ENCODE measurements around the gene PXMP4.
"Not testable (repeated sequence)": the region's sequence is repeated elsewhere in the genome, so short reads cannot be mapped to it uniquely, and the experiment has no call there.

The PXMP4 gene

DNA sequence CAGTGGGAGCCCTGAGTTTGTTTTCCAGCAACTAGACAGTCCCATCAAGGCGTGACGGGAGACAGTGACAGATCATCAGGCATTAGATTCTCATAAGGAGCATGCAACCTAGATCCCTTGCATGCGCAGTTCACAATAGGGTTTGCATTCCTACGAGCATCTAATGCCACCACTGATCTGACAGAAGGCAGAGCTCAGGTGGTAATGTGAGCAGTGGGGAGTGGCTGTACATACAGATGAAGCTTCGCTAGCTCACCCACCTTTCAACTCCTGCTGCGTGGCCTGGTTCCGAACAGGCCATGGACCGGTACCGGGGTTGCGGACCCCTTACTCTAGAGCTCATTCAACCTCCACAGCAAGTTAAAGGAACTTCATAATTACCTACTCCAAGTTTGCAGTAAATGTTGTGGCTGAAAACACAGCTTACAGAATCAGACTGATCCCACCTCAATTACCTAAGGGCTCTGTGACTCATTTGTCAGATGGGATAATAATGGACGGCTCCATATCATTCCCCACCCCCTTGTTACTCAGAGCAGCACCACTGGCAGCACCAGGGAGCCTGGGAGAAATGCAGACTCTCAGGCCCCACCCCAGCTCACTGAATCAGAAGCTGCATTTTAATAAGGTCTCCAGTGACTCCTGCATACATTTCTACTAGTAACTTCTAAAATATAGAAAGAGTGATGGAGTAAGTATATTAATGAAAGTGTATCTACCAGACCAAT is 15.7 kb downstream of the PXMP4 start:
- no peak for DNase-seq (ENCODE audit: extremely low read depth in 1 of 2, low read depth in 1 of 2)

DNA sequence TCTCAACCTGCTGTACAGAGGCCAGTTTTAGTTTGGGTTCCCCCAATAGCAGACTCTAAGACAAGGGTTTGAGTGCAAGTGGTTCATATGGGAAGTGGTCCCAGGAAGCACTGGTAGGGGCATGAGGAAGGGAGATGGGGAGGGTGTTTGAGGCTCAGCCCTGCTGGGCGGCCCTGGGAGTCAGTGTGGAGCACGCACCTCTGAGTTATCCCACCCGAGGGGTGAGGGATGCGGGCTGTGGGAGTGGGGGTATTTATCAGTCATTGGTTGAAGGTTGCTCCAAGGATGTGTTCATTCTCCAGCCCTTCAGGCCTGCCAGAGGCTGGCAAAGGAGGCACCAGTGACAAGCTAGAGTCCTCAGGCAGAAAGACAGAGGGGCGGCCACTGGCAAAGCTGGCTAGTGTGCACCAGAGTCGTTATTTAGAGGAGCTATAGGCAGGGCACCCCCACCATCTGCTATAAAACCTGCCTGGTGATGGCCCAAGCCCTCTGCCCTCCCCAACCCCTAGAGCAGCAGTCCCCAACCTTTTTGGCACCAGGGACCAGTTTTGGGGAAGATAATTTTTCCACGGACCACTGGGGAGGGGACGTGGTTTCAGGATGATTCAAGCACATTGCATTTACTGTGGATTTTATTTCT is 16.5 kb downstream of the PXMP4 start:
- no peak for DNase-seq (ENCODE audit: extremely low read depth in 1 of 2, low read depth in 1 of 2)

DNA sequence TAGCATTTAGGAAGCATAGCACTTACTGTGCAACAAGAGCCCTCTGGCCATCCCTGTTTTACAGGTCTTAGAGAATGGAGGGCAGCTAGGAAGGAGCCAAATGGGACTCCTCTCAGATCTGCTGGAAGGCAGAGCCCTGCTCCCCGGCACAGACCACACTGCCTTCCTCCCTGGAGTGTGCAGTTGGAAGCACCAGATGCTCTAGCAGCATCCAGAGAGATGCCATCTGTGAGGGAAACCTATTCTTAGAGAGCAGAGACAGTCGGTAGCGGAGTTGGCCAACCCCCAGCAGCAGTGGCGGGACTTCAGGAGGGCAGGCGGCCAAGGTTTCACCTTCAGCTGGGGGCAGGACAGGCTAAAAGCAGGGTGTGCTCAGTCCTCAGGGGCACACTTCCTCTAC is 17.2 kb downstream of the PXMP4 start:
- DNase-seq (ENCODE audit: extremely low read depth in 1 of 2, low read depth in 1 of 2), result no peak

DNA sequence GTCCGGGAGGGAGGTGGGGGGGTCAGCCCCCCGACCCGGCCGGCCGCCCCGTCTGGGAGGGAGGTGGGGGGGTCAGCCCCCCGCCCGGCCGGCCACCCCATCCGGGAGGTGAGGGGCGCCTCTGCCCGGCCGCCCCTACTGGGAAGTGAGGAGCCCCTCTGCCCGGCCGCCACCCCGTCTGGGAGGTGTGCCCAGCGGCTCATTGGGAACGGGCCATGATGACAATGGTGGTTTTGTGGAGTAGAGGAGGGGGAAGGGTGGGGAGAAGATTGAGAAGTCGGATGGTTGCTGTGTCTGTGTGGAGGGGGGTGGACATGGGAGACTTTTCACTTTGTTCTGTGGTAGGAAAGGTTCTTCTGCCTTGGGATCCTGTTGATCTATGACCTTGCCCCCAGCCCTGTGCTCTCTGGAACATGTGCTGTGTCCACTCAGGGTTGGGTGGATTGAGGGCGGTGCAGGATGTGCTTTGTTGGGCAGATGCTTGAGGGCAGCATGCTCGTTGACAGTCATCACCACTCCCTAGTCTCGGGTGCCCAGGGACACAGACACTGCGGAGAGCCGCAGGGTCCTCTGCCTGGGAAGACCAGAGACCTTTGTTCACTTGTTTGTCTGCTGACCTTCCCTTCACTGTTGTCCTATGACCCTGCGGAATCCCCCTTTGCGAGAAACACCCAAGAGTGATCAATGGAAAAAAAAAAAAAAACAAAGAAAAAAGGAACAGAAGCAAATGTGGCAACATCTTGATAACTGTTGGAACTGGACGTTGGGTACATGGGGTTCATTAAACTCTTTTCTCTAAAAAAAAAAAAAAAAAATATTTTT is 18.3 kb downstream of the PXMP4 start:
- DNase-seq (ENCODE audit: extremely low read depth in 1 of 2, low read depth in 1 of 2), result no peak

DNA sequence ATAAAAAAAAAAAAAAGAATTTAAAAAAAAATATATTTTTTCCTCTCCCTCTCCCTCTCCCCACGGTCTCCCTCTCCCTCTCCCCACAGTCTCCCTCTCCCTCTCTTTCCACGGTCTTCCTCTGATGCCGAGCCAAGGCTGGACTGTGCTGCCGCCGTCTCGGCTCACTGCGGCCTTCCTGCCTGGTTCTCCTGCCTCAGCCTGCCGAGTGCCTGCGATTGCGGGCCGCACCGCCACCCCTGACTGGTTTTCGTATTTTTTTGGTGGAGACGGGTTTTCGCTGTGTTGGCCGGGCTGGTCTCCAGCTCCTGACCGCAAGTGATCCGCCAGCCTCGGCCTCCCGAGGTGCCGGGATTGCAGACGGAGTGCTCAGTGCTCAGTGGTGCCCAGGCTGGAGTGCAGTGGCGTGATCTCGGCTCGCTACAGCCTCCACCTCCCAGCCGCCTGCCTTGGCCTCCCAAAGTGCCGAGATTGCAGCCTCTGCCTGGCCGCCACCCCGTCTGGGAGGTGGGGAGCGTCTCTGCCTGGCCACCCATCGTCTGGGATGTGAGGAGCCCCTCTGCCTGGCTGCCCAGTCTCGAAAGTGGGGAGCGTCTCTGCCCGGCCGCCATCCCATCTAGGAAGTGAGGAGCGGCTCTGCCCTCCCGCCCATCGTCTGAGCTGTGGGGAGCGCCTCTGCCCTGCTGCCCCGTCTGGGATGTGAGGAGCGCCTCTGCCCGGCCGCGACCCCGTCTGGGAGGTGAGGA is 19.2 kb downstream of the PXMP4 start:
- not testable (repeated sequence) for DNase-seq (ENCODE audit: extremely low read depth in 1 of 2, low read depth in 1 of 2)

DNA sequence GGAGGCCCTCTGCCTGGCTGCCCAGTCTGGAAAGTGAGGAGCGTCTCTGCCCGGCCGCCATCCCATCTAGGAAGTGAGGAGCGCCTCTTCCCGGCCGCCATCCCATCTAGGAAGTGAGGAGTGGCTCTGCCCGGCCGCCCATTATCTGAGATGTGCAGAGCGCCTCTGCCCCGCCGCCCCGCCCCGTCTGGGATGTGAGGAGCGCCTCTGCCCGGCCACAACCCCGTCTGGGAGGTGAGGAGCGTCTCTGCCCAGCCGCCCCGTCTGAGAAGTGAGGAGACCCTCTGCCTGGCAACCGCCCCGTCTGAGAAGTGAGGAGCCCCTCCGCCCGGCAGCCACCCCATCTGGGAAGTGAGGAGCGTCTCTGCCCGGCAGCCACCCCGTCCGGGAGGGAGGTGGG is 21.1 kb downstream of the PXMP4 start:
- DNase-seq (ENCODE audit: extremely low read depth in 1 of 2, low read depth in 1 of 2), result not testable (repeated sequence)

DNA sequence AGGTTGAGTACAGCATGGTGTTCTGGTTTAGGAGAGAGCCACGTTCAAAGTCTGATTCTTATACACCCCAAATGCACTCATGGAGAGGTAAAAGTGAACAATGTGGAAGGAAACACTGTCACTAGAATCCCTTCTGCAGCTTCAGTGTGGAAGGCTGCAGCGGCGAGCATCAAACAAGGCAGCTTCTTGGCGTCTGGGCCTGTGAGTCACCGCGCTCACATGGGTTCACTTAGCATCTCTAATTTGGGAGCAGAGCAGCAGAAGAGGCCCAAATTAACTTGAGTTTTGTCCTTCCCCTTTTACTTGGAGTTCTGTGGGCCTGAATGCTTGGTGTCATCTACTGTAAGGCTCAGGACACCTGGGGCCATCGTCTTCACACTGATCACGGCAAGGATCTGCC is 23.0 kb downstream of the PXMP4 start:
- no peak for DNase-seq (ENCODE audit: extremely low read depth in 1 of 2, low read depth in 1 of 2)

DNA sequence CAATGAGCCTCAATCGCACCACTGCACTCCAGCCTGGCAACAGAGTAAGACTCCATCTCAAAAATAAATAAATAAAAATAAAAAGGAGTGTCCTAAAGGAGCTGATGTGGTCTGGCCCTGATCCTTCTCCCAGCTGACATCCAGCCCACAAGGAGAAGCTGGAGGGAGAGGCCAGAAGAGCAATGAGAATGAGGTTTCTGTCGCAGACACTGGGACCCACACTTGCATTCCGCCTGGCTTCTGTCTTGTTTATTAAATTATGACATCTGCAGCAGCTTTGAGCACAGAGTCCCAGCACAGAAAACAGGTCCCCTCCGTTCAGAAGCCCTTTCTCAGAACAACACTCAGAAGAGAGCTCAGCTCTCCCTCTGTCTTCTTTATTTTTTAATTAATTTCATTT is 23.7 kb downstream of the PXMP4 start:
- no peak for DNase-seq (ENCODE audit: extremely low read depth in 1 of 2, low read depth in 1 of 2)

DNA sequence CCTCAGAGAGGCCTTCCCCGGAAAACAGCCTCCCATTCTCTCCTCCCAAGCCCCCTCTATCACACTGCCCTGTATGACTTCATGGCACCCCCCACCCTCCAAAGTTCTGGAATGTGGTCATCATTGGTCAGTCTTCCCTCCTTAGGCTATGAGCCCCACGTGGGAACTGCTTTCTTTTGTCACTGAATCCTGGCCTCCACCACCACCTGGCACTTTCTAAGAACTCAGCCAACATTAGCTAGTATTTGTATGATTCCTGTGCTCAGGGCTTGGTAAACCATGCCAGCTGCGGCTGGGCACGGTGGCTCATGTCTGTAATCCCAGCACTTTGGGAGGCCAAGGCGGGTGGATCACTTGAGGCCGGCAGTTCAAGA is 25.5 kb downstream of the PXMP4 start:
- no peak for DNase-seq (ENCODE audit: extremely low read depth in 1 of 2, low read depth in 1 of 2)

DNA sequence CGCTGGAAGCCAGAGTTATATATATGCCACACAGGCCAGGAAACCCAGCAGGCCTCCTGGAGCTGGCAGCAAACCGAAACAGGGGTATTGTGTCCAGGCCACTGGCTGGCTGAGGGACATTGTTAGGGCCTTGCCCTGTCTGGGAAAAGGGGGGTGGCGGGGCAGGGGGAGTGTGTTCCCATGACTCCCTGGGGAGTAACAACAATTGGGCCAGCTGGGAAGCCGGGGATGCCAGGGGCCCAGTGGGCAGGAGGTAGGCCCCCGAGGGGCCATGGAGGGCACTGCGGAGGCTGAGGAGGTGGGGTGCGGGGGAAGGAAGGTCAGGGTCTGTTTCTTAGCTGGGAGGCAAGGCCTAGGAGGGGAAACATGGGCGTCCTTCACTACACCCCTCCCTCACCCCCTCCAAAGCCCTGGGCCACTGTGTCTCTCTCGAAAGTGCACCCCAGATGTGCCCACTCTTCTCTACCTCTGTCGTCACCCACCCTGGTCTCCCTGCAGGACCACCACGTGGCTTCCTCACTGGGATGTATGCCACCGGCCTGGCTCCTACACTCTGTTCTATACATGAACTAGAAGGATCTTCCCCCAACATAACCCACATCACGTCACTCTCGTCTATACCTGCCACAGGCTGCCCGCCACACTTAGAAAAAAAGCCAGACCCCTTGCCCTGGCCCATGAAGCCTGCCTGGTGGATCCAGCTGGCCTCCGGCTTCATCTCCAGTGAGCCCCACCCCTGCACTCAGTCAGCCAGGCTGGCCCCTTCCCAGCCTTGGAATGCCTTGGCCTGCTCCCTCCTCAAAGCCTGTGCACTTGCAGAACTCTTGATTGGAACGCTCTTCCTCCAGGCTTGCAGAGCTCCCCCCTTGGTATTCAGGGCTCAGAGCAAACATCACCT is 26.1 kb downstream of the PXMP4 start:
- no peak for DNase-seq (ENCODE audit: extremely low read depth in 1 of 2, low read depth in 1 of 2)

DNA sequence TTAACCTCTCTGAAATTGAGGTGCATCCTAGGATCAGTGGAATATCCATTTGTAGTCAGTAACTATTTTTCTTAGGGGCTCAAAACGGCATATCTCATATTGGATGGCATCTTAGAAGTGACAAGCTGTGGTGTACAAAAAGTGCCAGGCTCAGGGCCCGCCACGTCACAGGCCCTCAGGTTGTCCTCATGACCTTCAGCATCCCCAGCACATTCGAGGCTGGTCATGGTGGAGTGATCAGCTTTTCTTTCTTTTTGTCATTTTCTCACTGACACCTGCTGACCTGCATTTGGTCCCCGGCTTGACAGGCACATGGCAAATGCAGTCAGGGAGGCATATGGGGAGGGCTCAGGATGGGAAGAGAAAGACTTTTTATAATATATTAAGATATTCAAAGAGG is 26.8 kb downstream of the PXMP4 start:
- DNase-seq (ENCODE audit: extremely low read depth in 1 of 2, low read depth in 1 of 2), result no peak

DNA sequence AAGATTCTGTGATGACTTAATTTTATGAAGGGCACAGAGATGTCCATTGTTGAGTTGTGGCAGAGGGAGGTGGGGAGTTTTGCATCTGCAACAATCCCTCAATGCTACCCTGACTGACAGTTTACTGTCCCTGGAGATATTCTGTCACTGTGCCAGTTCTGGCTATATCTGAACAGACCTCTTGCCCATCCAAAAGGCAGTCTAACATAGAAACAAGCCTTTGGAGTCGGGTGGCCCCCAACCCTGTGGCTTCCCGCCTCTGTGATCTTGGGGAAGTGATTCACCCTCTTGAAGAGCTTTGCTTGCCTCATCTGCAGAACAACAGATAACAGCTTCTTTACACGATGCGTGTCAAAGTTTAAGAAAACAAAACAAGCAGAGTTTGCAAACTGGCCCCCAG is 30.1 kb downstream of the PXMP4 start:
- DNase-seq (ENCODE audit: extremely low read depth in 1 of 2, low read depth in 1 of 2), result peak; percentile 25 to 46

DNA sequence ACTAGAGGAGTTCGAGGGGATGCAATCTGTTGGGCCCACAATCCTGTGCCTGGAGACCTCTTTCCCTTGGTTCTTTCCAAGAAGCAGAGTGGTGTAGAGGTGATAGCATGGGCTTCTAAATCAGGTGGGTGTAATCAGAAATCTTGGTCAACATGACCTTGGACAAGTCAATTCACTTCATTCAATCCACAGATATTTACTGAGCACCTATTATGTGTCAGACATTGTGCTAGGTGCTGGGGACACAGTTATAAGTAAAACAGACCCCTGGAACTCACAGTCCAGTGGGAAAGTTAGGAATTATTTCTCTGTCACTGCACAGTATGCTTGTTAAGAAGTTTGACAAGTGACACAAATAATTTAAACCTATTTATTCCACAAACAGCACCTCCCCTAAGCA is 30.6 kb downstream of the PXMP4 start:
- DNase-seq (ENCODE audit: extremely low read depth in 1 of 2, low read depth in 1 of 2), result no peak

DNA sequence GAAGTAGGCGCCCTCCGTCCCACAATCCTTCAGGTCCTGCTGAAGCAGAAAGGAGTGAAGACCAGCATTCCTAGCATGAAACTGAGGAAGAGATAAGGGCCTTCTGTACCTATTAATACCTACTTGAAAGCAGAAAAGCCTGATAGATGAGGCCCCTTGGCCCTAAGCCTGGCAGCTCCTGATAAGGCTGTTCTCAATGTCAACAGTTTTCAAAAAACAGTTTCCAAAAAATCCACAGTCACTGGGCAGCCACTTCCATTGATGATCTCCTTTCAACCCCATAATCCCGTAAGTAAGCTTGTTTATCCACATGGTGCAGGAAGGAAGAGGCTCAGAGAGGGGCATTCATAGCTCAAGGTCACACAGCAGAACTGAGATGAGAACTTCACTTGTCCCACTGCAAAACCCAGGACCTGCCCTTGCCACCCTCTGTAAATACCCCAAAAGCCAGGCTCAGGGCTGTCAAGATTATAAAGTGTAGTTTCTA is 31.1 kb downstream of the PXMP4 start:
- DNase-seq (ENCODE audit: extremely low read depth in 1 of 2, low read depth in 1 of 2), result no peak

DNA sequence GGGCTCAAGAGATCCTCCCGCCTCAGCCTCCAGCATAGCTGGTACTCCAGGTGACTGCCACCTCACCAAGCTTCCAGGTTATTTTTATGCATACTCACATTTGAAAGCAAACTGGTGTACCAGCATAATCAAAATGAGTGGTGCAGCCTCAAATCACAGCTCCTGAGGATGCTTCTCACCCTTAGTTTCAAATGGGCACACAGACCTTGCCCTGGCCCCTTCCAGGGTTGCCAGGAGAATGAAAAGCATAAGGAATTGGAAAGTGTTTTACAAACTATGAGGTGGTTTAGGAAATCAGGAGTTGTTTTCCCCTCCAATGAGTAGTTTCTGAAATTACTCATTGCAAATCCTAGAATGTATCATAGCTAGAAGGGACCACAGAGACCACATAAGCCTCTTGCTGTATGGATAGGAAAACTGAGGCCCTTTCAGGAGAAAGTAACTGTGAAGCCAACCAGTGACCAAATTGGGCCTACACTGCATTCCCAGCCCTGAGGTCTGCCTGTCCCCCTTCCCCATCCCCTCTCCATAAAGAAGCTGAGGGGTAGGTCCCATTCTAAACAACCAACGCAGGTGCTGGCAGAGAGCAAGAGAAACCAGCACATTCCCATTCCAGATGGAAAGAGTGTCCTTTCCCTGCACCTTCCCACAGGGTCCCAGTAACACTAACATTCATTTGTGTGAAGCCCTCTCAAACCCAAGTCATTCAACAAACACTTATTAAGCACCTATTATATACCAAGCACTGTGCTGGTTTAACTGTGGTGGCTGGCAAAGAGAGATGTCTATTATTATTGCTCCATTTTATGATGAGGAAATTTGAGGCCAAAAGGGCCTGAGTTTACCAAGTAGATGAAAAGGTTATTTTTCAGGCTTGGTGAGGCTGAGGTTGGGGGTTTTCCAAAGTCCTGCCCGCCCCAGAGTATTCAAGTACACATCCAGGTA is 31.8 kb downstream of the PXMP4 start:
- DNase-seq (ENCODE audit: extremely low read depth in 1 of 2, low read depth in 1 of 2), result no peak

DNA sequence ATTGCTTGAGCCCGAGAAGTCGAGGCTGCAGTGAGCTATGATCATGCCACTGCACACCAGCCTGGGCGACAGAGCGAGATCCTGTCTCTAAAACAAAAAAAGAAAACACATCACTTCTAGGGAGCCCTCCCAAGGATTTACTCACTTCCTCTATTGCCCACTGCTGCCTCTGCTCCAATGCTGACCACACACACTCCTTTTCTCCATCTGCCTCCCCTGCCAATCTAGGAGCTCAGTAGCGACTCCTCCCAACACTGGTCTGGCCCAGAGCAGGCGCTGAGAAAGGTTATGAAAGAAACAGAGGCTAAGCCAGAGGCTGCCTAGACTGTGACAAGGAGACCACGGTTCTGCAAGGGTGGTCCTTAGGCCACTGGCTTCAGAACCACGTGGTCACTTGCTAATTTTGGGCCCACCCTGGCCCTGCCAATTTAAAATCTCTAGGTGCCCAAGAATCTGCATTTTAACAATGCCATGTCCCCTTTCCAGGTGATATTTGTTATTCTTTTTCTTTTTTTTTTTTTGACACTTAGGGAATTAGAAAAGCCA is 32.7 kb downstream of the PXMP4 start:
- no peak for DNase-seq (ENCODE audit: extremely low read depth in 1 of 2, low read depth in 1 of 2)

DNA sequence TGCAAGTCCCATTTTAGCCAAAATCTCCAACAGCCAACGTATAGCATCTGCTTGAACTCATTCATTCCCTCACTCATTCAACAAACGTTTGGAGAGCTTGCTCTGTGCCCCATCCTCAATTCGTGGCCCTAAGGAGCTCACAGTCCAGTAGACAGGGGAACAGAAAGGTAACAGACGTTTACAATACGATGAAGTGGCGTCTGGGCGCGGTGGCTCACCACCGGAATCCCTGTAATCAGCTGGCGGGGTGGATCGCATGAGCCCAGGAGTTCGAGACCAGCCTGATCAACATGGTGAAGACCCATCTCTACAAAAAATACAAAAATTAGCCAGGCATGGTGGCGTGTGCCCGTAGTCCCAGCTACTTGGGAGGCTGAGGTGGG is 33.1 kb downstream of the PXMP4 start:
- no peak for DNase-seq (ENCODE audit: extremely low read depth in 1 of 2, low read depth in 1 of 2)

DNA sequence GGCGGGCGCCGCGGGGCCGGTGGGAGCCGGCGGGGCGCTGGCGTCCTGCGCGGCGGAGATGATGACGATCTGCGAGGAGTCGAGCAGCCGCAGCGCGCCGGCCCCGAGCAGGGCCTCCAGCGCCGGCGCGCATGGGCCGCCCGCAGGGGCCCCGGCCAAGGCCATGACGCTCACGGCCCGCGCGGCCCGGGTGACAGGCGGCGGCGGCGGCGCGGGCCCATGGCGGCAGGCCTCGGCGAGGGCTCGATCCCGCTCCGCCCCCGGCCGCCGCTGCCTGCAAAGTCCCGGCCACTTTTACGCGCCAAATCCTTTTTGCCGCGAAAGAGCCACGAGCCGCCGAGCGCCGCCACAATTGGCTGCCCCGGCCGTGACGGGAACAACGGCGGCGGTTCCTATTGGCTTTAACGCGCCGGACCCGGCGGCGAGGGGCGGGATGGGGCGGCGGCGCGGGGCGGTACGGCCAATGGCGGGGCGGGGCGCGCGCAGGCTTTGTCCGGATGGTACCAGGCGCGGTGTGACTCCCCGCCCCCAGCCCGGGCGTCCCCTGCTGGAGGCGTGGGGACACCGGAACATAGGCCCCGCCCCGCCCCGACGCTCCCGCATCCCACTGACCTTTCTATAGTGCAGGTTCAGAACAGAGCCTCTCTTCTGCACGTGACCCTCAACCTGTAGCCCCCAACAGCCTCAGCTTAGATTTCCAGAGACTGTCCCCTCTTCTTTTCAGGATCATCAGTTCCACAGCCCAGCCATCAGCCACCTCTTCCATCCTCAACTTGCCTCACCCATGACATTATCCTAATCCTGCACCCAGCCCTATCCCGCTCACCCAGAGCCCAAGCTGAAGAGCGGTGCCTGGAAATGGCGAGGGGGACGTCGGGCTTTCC is 33.8 kb downstream of the PXMP4 start, which contains the start of gene E2F1:
E2F1 (minus strand) TSS at position 286 of the 884 bp plus-strand sequence; CDS start at position 165, 121 bp downstream.
- peak; percentile 73 to 93 for DNase-seq (ENCODE audit: extremely low read depth in 1 of 2, low read depth in 1 of 2)

Data from activated CD8-positive, alpha-beta memory T cell treated with anti-CD3 and anti-CD28 coated beads for 1 hour (primary cell).